ENCODE results near the gene MS4A1. TPM values are rescaled to one million over a fixed set of nuclear protein-coding genes. Genes with fewer than 3 reads are reported as not detected.

MS4A1 gene
- polyA plus RNA-seq, 1 of the 3 experiments (the other 2 are of a cell fraction): not detected

DNA sequence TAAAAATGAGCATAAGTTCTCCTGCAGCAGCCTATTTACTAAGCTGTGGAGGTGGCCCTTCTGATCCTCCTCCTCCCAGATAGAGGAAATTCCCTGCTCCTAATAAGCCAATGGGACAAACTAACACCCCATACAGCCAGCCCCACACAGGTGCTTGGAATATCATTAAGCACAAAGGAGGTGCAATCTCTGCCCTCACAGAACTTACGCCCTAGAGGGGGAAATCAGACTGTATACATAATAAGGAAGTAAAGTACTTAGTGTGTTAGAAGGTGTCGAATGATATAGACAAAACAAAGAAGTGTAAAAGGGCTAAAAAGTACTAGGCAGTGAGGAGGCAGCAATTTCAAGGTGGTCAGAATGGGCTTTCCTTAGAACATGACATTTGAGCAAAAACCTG is 42.8 kb downstream of the MS4A1 start:
- no peak overlapping the region for H3K27ac ChIP-seq (ENCODE audit: low read depth in 2 of 2, low read length in 1 of 2)
- H3K4me3 ChIP-seq (ENCODE audit: low read depth in 2 of 2, low read length in 1 of 2): no peak overlapping the region
- H2AFZ ChIP-seq (ENCODE audit: low read depth): no peak overlapping the region
- 1% methylated on average over 2 of the region's 2 CpGs for WGBS (ENCODE audit: low lambda C conversion rate)
- H3K4me1 ChIP-seq (ENCODE audit: control insufficient read depth in 1 of 2, insufficient read depth in 2 of 2, low read depth in 1 of 2, low read length in 1 of 2): no peaks in the 10 kb centered on the region
- POLR2A ChIA-PET: no interaction called here
- H3K27me3 ChIP-seq (ENCODE audit: insufficient read depth): no peaks in the 10 kb centered on the region
- H3K9ac ChIP-seq: no peak overlapping the region
- CTCF ChIA-PET: no interaction called here
- no peak overlapping the region for H3K4me2 ChIP-seq
- H3K79me2 ChIP-seq (ENCODE audit: insufficient read depth): no peaks in the 10 kb centered on the region
- DNase-seq: no peak
- TF ChIP-seq, protein P1, sequence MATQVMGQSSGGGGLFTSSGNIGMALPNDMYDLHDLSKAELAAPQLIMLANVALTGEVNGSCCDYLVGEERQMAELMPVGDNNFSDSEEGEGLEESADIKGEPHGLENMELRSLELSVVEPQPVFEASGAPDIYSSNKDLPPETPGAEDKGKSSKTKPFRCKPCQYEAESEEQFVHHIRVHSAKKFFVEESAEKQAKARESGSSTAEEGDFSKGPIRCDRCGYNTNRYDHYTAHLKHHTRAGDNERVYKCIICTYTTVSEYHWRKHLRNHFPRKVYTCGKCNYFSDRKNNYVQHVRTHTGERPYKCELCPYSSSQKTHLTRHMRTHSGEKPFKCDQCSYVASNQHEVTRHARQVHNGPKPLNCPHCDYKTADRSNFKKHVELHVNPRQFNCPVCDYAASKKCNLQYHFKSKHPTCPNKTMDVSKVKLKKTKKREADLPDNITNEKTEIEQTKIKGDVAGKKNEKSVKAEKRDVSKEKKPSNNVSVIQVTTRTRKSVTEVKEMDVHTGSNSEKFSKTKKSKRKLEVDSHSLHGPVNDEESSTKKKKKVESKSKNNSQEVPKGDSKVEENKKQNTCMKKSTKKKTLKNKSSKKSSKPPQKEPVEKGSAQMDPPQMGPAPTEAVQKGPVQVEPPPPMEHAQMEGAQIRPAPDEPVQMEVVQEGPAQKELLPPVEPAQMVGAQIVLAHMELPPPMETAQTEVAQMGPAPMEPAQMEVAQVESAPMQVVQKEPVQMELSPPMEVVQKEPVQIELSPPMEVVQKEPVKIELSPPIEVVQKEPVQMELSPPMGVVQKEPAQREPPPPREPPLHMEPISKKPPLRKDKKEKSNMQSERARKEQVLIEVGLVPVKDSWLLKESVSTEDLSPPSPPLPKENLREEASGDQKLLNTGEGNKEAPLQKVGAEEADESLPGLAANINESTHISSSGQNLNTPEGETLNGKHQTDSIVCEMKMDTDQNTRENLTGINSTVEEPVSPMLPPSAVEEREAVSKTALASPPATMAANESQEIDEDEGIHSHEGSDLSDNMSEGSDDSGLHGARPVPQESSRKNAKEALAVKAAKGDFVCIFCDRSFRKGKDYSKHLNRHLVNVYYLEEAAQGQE (IDR thresholded peaks at IDR 0.05; ENCODE audit: low read depth, low read length): no peak
- TF ChIP-seq, protein P2, sequence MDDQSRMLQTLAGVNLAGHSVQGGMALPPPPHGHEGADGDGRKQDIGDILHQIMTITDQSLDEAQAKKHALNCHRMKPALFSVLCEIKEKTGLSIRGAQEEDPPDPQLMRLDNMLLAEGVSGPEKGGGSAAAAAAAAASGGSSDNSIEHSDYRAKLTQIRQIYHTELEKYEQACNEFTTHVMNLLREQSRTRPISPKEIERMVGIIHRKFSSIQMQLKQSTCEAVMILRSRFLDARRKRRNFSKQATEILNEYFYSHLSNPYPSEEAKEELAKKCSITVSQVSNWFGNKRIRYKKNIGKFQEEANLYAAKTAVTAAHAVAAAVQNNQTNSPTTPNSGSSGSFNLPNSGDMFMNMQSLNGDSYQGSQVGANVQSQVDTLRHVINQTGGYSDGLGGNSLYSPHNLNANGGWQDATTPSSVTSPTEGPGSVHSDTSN (IDR thresholded peaks at IDR 0.05): no peak
- no peak for TF ChIP-seq NFIC (IDR thresholded peaks at IDR 0.05; ENCODE audit: borderline replicate concordance)
- TF ChIP-seq GATA2 (CRISPR knock-in tag; IDR thresholded peaks at IDR 0.05): no peak
- TF ChIP-seq, protein P3, sequence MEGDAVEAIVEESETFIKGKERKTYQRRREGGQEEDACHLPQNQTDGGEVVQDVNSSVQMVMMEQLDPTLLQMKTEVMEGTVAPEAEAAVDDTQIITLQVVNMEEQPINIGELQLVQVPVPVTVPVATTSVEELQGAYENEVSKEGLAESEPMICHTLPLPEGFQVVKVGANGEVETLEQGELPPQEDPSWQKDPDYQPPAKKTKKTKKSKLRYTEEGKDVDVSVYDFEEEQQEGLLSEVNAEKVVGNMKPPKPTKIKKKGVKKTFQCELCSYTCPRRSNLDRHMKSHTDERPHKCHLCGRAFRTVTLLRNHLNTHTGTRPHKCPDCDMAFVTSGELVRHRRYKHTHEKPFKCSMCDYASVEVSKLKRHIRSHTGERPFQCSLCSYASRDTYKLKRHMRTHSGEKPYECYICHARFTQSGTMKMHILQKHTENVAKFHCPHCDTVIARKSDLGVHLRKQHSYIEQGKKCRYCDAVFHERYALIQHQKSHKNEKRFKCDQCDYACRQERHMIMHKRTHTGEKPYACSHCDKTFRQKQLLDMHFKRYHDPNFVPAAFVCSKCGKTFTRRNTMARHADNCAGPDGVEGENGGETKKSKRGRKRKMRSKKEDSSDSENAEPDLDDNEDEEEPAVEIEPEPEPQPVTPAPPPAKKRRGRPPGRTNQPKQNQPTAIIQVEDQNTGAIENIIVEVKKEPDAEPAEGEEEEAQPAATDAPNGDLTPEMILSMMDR (IDR thresholded peaks at IDR 0.05): no peak
- TF ChIP-seq, protein P4, sequence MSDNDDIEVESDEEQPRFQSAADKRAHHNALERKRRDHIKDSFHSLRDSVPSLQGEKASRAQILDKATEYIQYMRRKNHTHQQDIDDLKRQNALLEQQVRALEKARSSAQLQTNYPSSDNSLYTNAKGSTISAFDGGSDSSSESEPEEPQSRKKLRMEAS (IDR thresholded peaks at IDR 0.05; ENCODE audit: low read depth): no peak
- no peak for TF ChIP-seq EP300 (IDR thresholded peaks at IDR 0.05; ENCODE audit: borderline replicate concordance in 1 of 2, low read depth in 1 of 2, low read length in 1 of 2)
- TF ChIP-seq RXRA (IDR thresholded peaks at IDR 0.05; ENCODE audit: borderline replicate concordance, low read depth): no peak
- no peak for TF ChIP-seq TEAD4 (IDR thresholded peaks at IDR 0.05; ENCODE audit: borderline replicate concordance, insufficient read depth)
- TF ChIP-seq POLR2AphosphoS5 (IDR thresholded peaks at IDR 0.05; ENCODE audit: low read depth, low read length): no peak
- no peak for TF ChIP-seq GABPA (IDR thresholded peaks at IDR 0.05; ENCODE audit: low read depth)
- TF ChIP-seq RAD21 (IDR thresholded peaks at IDR 0.05; ENCODE audit: low read length): no peak
- TF ChIP-seq RCOR1 (IDR thresholded peaks at IDR 0.05; ENCODE audit: low read length): no peak
- TF ChIP-seq TAF1 (IDR thresholded peaks at IDR 0.05; ENCODE audit: borderline replicate concordance, low read depth, low read length): no peak
- no peak for TF ChIP-seq MXI1 (IDR thresholded peaks at IDR 0.05; ENCODE audit: low read depth, low read length)
- TF ChIP-seq, protein P5, sequence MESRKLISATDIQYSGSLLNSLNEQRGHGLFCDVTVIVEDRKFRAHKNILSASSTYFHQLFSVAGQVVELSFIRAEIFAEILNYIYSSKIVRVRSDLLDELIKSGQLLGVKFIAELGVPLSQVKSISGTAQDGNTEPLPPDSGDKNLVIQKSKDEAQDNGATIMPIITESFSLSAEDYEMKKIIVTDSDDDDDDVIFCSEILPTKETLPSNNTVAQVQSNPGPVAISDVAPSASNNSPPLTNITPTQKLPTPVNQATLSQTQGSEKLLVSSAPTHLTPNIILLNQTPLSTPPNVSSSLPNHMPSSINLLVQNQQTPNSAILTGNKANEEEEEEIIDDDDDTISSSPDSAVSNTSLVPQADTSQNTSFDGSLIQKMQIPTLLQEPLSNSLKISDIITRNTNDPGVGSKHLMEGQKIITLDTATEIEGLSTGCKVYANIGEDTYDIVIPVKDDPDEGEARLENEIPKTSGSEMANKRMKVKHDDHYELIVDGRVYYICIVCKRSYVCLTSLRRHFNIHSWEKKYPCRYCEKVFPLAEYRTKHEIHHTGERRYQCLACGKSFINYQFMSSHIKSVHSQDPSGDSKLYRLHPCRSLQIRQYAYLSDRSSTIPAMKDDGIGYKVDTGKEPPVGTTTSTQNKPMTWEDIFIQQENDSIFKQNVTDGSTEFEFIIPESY (IDR thresholded peaks at IDR 0.05; ENCODE audit: borderline replicate concordance, low read depth): no peak
- no peak for TF ChIP-seq MEF2A (IDR thresholded peaks at IDR 0.05; ENCODE audit: borderline replicate concordance, low read depth)
- H3K9me2 ChIP-seq: no peaks in the 10 kb centered on the region
- no peaks in the 10 kb centered on the region for H4K20me1 ChIP-seq (ENCODE audit: insufficient read depth)
- no peaks in the 10 kb centered on the region for H3K36me3 ChIP-seq (replicated peaks in 1 of 2; ENCODE audit: control insufficient read depth in 1 of 2, insufficient read depth in 2 of 2, low read length in 1 of 2)
- H3F3A ChIP-seq (replicated peaks; ENCODE audit: insufficient read depth): no peaks in the 10 kb centered on the region
- no peaks in the 10 kb centered on the region for H3K9me3 ChIP-seq
